Activated naive CD8-positive, alpha-beta T cell treated with anti-CD3 and anti-CD28 coated beads, Interleukin-2, amount 10 ng/mL, durations not matched to agents 7 days and 5 days (primary cell): ENCODE measurements around the gene TNFRSF1A. TPM values are rescaled to one million over a fixed set of nuclear protein-coding genes. Genes with fewer than 3 reads are reported as not detected.

ENCODE experiments used
- ATAC-seq: fragments of 150-1000 bp; cut with Tn5 transposase; one replicate; pipeline ENCODE4 v1.10.0; 2021; ENCODE audit warnings: low read depth, moderate library complexity
- POLR2A ChIA-PET: fragments of 350-600 bp; sonication (Branson Sonifier 250); formaldehyde crosslinking; loops from one replicate; lab custom pipeline; 2021; ENCODE audit warnings: antibody characterized with exemption; lab: Charles Lee
- DNase-seq: peaks from one replicate; pipeline ENCODE4 v3.0.0; 2021
- H3K27ac Mint-ChIP-seq: one replicate; pipeline ENCODE4 v1.8.0; 2022; ENCODE audit warnings: mild to moderate bottlenecking, mixed read lengths
- H3K27me3 Mint-ChIP-seq: one replicate; pipeline ENCODE4 v1.8.0; 2022; ENCODE audit warnings: mild to moderate bottlenecking, moderate library complexity, mixed read lengths
- H3K36me3 Mint-ChIP-seq: one replicate; pipeline ENCODE4 v1.8.0; 2021; ENCODE audit warnings: mild to moderate bottlenecking, mixed read lengths
- H3K4me1 Mint-ChIP-seq: one replicate; pipeline ENCODE4 v1.8.0; 2021; ENCODE audit warnings: mixed read lengths
- H3K4me3 Mint-ChIP-seq: one replicate; pipeline ENCODE4 v1.8.0; 2022; ENCODE audit warnings: mild to moderate bottlenecking, moderate library complexity, mixed read lengths
- H3K9me3 Mint-ChIP-seq: one replicate; pipeline ENCODE4 v1.8.0; 2021; ENCODE audit warnings: mixed read lengths
- total RNA-seq, 2 experiments: library from RNA; stranded (reverse); gene quantifications; one replicate each; pipeline ENCODE4 v1.2.3, GENCODE V29; 2021

TNFRSF1A gene
- 10 to 100 TPM; 82.9 to 87.1 TPM for total RNA-seq

- H3K27me3 Mint-ChIP-seq = no peaks in the 10 kb centered on the region
- H3K4me1 Mint-ChIP-seq = peaks cover 37% of the 10 kb centered on the region
- peak; percentile 58 for DNase-seq
- peak; percentile 19 for ATAC-seq
- peak within 1 kb of the TSS; percentile 49 for H3K27ac Mint-ChIP-seq
- no peaks in the 10 kb centered on the region for H3K9me3 Mint-ChIP-seq
- no peak within 1 kb of the TSS for H3K4me3 Mint-ChIP-seq
- POLR2A ChIA-PET = interaction anchor here (0.6 to 10.8 kb wide), 4 partner anchors 14 to 129 kb away, joined by 3 to 122 read pairs (median 4); partner anchors contain the start of gene VAMP1
- peaks cover 4% of the 10 kb centered on the region for H3K36me3 Mint-ChIP-seq
These were observed at the start of gene TNFRSF1A for GRCh38 chr12:6341417-6342139. Gene TNFRSF1A (minus strand): TSS chr12:6342076. CDS start chr12:6341814, 262 bp downstream.

GRCh38 chr12:6391013-6391412, 49.1 kb upstream of the TNFRSF1A start:
- no peaks in the 10 kb centered on the region for H3K9me3 Mint-ChIP-seq
- DNase-seq = no peak
- peaks cover 11% of the 10 kb centered on the region for H3K27me3 Mint-ChIP-seq
- no peaks in the 10 kb centered on the region for H3K36me3 Mint-ChIP-seq
- POLR2A ChIA-PET = no interaction called here
- no peak for ATAC-seq
- no peak overlapping the region for H3K4me3 Mint-ChIP-seq
- no peak overlapping the region for H3K27ac Mint-ChIP-seq
- H3K4me1 Mint-ChIP-seq = no peaks in the 10 kb centered on the region

GRCh38 chr12:6390084-6390799, 48.4 kb upstream of the TNFRSF1A start:
- DNase-seq = no peak
- no peak for ATAC-seq
- H3K36me3 Mint-ChIP-seq = no peaks in the 10 kb centered on the region
- no peak overlapping the region for H3K4me3 Mint-ChIP-seq
- no peaks in the 10 kb centered on the region for H3K9me3 Mint-ChIP-seq
- H3K27me3 Mint-ChIP-seq = peaks cover 12% of the 10 kb centered on the region
- POLR2A ChIA-PET = no interaction called here
- H3K4me1 Mint-ChIP-seq = no peaks in the 10 kb centered on the region
- H3K27ac Mint-ChIP-seq = no peak overlapping the region

- H3K9me3 Mint-ChIP-seq = no peaks in the 10 kb centered on the region
- no peaks in the 10 kb centered on the region for H3K4me1 Mint-ChIP-seq
- DNase-seq = no peak
- peaks cover 23% of the 10 kb centered on the region for H3K27me3 Mint-ChIP-seq
- no peak for ATAC-seq
- no peak overlapping the region for H3K4me3 Mint-ChIP-seq
- no peaks in the 10 kb centered on the region for H3K36me3 Mint-ChIP-seq
- POLR2A ChIA-PET = no interaction called here
- no peak overlapping the region for H3K27ac Mint-ChIP-seq
These were observed 45.7 kb upstream of the TNFRSF1A start for GRCh38 chr12:6387541-6387940.

- Mint-ChIP-seq H3K4me1 (no peaks in the 10 kb centered on the region), H3K27me3 (peaks cover 32% of the 10 kb centered on the region), H3K9me3 (no peaks in the 10 kb centered on the region), H3K4me3 (no peak overlapping the region), H3K27ac (no peak overlapping the region), H3K36me3 (no peaks in the 10 kb centered on the region)
- no peak for ATAC-seq
- POLR2A ChIA-PET = no interaction called here
- no peak for DNase-seq
These were observed 44.6 kb upstream of the TNFRSF1A start for GRCh38 chr12:6386491-6386890.

GRCh38 chr12:6386038-6386437, 44.2 kb upstream of the TNFRSF1A start:
- DNase-seq = no peak
- ATAC-seq = no peak
- no peak overlapping the region for H3K4me3 Mint-ChIP-seq
- H3K36me3 Mint-ChIP-seq = no peaks in the 10 kb centered on the region
- no peak overlapping the region for H3K27ac Mint-ChIP-seq
- H3K4me1 Mint-ChIP-seq = no peaks in the 10 kb centered on the region
- peaks cover 34% of the 10 kb centered on the region for H3K27me3 Mint-ChIP-seq
- no peaks in the 10 kb centered on the region for H3K9me3 Mint-ChIP-seq
- POLR2A ChIA-PET = interaction anchor here (1.0 kb wide), 1 partner anchor 52 kb away, joined by 3 read pairs; no protein-coding TSS in a partner anchor

GRCh38 chr12:6384499-6385436, 42.9 kb upstream of the TNFRSF1A start:
- Mint-ChIP-seq H3K27ac (peak overlapping the region; percentile 23), H3K4me3 (no peak overlapping the region)
- no peak for ATAC-seq

GRCh38 chr12:6383572-6384498, 42.0 kb upstream of the TNFRSF1A start, which contains the start of gene LTBR:
Gene LTBR (plus strand): TSS chr12:6384162. CDS start chr12:6384359, 197 bp downstream.
- Mint-ChIP-seq H3K36me3 (no peaks in the 10 kb centered on the region), H3K27me3 (peaks cover 37% of the 10 kb centered on the region), H3K4me3 (no peak within 1 kb of the TSS), H3K27ac (peak within 1 kb of the TSS; percentile 23), H3K4me1 (no peaks in the 10 kb centered on the region), H3K9me3 (no peaks in the 10 kb centered on the region)
- DNase-seq (no peak), ATAC-seq (no peak)
- POLR2A ChIA-PET = no interaction called here

More at GRCh38 chr12:6384499-6385436, 42.9 kb upstream of the TNFRSF1A start:
- Mint-ChIP-seq H3K36me3 (no peaks in the 10 kb centered on the region), H3K27me3 (peaks cover 37% of the 10 kb centered on the region), H3K4me1 (no peaks in the 10 kb centered on the region), H3K9me3 (no peaks in the 10 kb centered on the region)
- POLR2A ChIA-PET = interaction anchor here (1.0 kb wide), 1 partner anchor 51 kb away, joined by 3 read pairs; no protein-coding TSS in a partner anchor
- DNase-seq = no peak

GRCh38 chr12:6382982-6383381, 41.1 kb upstream of the TNFRSF1A start:
- H3K9me3 Mint-ChIP-seq = no peaks in the 10 kb centered on the region
- no peak overlapping the region for H3K4me3 Mint-ChIP-seq
- peaks cover 36% of the 10 kb centered on the region for H3K27me3 Mint-ChIP-seq
- no peaks in the 10 kb centered on the region for H3K36me3 Mint-ChIP-seq
- no peak overlapping the region for H3K27ac Mint-ChIP-seq
- no peaks in the 10 kb centered on the region for H3K4me1 Mint-ChIP-seq
- no peak for ATAC-seq
- DNase-seq = no peak
- POLR2A ChIA-PET = no interaction called here

GRCh38 chr12:6382371-6382770, 40.5 kb upstream of the TNFRSF1A start:
- DNase-seq (no peak), ATAC-seq (no peak)
- peaks cover 4% of the 10 kb centered on the region for H3K4me1 Mint-ChIP-seq
- no peaks in the 10 kb centered on the region for H3K36me3 Mint-ChIP-seq
- H3K4me3 Mint-ChIP-seq = no peak overlapping the region
- peaks cover 35% of the 10 kb centered on the region for H3K27me3 Mint-ChIP-seq
- H3K27ac Mint-ChIP-seq = no peak overlapping the region
- no peaks in the 10 kb centered on the region for H3K9me3 Mint-ChIP-seq
- POLR2A ChIA-PET = no interaction called here

GRCh38 chr12:6380141-6381121, 38.6 kb upstream of the TNFRSF1A start:
- ATAC-seq (no peak), DNase-seq (no peak)
- no peak overlapping the region for H3K4me3 Mint-ChIP-seq
- H3K27me3 Mint-ChIP-seq = peaks cover 30% of the 10 kb centered on the region
- peaks cover 23% of the 10 kb centered on the region for H3K4me1 Mint-ChIP-seq
- H3K27ac Mint-ChIP-seq = no peak overlapping the region
- POLR2A ChIA-PET = interaction anchor here (0.8 kb wide), 1 partner anchor 38 kb away, joined by 3 read pairs; the partner anchor contains the start of gene TNFRSF1A
- no peaks in the 10 kb centered on the region for H3K36me3 Mint-ChIP-seq
- no peaks in the 10 kb centered on the region for H3K9me3 Mint-ChIP-seq
